Measurements from ENCODE around the gene GIPC2. TPM values are rescaled to one million over a fixed set of nuclear protein-coding genes. Genes with fewer than 3 reads are reported as not detected.

GIPC2 gene
- total and polyA plus RNA-seq, 2 experiments from 2014 or later: 0.30 TPM; not detected in 1

GRCh38 chr1:78132174-78132947 lies 86.6 kb downstream of the GIPC2 start:
- Histone ChIP-seq H3K27ac (no peak overlapping the region), H3K4me3 (no peak overlapping the region), H3K36me3 (no peaks in the 10 kb centered on the region), H3K9me3 (ENCODE audit: low read depth) (no peaks in the 10 kb centered on the region), H3K4me1 (ENCODE audit: low read depth) (no peaks in the 10 kb centered on the region), H3K27me3 (no peaks in the 10 kb centered on the region)
- DNase-seq (ENCODE audit: low read depth in 1 of 2, low spot score in 1 of 2): no peak
- TF ChIP-seq CTCF (IDR thresholded peaks at IDR 0.05; ENCODE audit: low read depth, low read length): no peak

- no peak overlapping the region for H3K27ac ChIP-seq
- no peak for DNase-seq (ENCODE audit: low read depth in 1 of 2, low spot score in 1 of 2)
- no peak overlapping the region for H3K4me3 ChIP-seq
- no peaks in the 10 kb centered on the region for H3K27me3 ChIP-seq
- no peak for TF ChIP-seq CTCF (IDR thresholded peaks at IDR 0.05; ENCODE audit: low read depth, low read length)
- no peaks in the 10 kb centered on the region for H3K36me3 ChIP-seq
- H3K4me1 ChIP-seq (ENCODE audit: low read depth): no peaks in the 10 kb centered on the region
- H3K9me3 ChIP-seq (ENCODE audit: low read depth): no peaks in the 10 kb centered on the region
These were observed 87.2 kb downstream of the GIPC2 start for GRCh38 chr1:78132948-78133322.

- no peaks in the 10 kb centered on the region for H3K4me1 ChIP-seq (ENCODE audit: low read depth)
- H3K27ac ChIP-seq: no peak overlapping the region
- H3K9me3 ChIP-seq (ENCODE audit: low read depth): no peaks in the 10 kb centered on the region
- no peaks in the 10 kb centered on the region for H3K27me3 ChIP-seq
- H3K36me3 ChIP-seq: no peaks in the 10 kb centered on the region
- H3K4me3 ChIP-seq: no peak overlapping the region
- DNase-seq (ENCODE audit: low read depth in 1 of 2, low spot score in 1 of 2): no peak
- TF ChIP-seq CTCF (IDR thresholded peaks at IDR 0.05; ENCODE audit: low read depth, low read length): no peak
These were observed 90.9 kb downstream of the GIPC2 start for GRCh38 chr1:78136680-78137079.

- Histone ChIP-seq H3K36me3 (no peaks in the 10 kb centered on the region), H3K9me3 (ENCODE audit: low read depth) (no peaks in the 10 kb centered on the region), H3K27ac (no peak overlapping the region), H3K27me3 (no peaks in the 10 kb centered on the region), H3K4me3 (no peak overlapping the region), H3K4me1 (ENCODE audit: low read depth) (no peaks in the 10 kb centered on the region)
- DNase-seq (ENCODE audit: low read depth in 1 of 2, low spot score in 1 of 2): no peak
- no peak for TF ChIP-seq CTCF (IDR thresholded peaks at IDR 0.05; ENCODE audit: low read depth, low read length)
These were observed 95.9 kb downstream of the GIPC2 start for GRCh38 chr1:78141531-78142231.

GRCh38 chr1:78142736-78143135 lies 97.0 kb downstream of the GIPC2 start:
- no peak for TF ChIP-seq CTCF (IDR thresholded peaks at IDR 0.05; ENCODE audit: low read depth, low read length)
- Histone ChIP-seq H3K36me3 (no peaks in the 10 kb centered on the region), H3K27ac (no peak overlapping the region), H3K27me3 (no peaks in the 10 kb centered on the region), H3K4me3 (no peak overlapping the region), H3K9me3 (ENCODE audit: low read depth) (no peaks in the 10 kb centered on the region), H3K4me1 (ENCODE audit: low read depth) (no peaks in the 10 kb centered on the region)
- DNase-seq (ENCODE audit: low read depth in 1 of 2, low spot score in 1 of 2): no peak
